HG02623 (cell line): ENCODE results near the gene BCAT1.
"Not testable (repeated sequence)": the region's sequence is repeated elsewhere in the genome, so short reads cannot be mapped to it uniquely, and the experiment has no call there.

Source experiments
- ATAC-seq: cut with Tn5 transposase; IDR thresholded peaks from one replicate; pipeline ENCODE4 v1.9.1; 2021; ENCODE audit warnings: moderate library complexity; ENCODE audit not compliant: unreplicated experiment

The BCAT1 gene

GRCh38 chr12:24928533-24929306 lies 20.2 kb downstream of the BCAT1 start:
- not testable (repeated sequence) for ATAC-seq

- no peak for ATAC-seq
These were observed 20.8 kb downstream of the BCAT1 start for GRCh38 chr12:24928131-24928530.

- not testable (repeated sequence) for ATAC-seq
These were observed 22.8 kb downstream of the BCAT1 start for GRCh38 chr12:24926080-24926479.

DNA sequence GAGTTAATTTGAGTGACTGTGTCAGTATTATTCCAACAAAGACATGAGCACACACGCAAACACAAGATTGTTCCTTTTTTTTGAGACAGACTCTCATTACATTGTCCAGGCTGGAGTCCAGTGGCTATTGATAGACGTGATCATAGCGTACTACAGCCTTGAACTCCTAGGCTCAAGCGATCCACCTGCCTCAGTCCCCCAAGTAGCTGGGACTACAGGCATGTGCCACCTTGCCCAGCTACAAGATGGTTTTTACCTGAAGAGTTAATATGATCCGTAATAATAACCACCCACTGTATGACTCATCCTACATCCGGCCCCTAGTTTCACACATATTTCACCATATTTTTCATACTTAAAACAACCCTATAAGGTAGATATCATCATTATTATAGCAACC lies 26.8 kb downstream of the BCAT1 start:
- ATAC-seq: no peak

DNA sequence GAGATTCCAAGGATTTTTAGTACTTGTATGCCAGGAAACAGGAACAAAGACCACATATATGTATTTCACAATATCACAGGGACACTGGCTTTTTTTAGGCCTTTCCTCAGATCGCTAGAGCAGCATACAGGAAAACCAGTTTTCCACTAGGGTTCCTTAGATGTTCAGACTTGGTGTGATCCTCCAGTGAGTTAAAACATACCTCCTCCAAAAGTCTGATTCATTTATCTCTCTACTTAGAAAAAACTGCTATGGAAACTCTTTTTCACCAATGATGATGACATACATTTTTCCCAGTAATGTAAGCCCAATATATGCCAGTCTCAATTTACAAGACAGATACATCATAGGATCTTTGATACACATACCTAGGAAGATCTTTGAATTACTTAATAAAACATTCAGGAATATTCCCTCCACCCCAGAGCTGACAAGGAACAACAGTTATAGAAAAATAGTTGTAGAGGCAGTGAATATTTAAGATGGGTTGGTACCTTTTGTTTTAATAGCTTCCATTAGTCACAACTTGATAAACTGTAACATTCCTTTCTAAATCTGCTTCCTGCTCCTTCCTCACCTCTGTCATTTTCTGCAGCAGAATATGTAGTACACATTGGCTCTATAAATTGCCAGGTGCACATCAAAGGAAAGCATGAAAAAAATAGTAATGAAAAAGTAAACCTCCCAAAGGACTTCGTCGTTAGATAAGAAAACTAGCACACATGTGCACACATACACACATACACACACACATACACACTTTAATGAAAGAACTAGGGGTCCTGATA lies 27.5 kb downstream of the BCAT1 start:
- ATAC-seq: no peak

GRCh38 chr12:24920141-24920540 lies 28.8 kb downstream of the BCAT1 start:
- ATAC-seq: no peak

DNA sequence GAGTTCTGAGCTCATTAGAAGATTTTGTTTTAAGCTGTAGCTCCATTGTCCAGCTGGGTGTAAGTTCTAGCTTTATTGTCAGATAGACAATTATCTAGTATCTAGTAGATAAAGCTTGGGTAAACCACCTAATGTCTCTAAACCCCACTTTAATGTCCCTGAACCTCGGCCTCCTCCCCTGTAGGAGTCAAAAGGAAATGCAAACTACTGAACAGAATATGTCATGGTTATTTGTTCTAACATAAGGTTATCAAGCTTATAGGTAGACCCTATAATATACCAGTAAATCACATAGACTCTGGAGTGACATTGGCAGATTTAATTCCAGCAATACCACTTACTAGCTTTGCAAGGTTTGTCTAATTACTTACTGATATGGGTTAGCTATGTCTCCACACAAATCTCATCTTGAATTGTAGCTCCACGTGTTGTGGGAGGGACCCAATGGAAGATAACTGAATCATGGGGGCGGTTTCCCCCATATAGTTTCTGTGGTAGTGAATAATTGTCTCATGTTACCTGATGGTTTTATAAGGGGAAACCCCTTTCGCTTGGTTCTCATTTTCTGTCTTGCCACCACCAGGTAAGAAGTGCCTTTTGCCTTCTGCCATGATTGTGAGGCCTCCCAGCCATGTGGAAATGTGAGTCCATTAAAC lies 29.4 kb downstream of the BCAT1 start:
- no peak for ATAC-seq

DNA sequence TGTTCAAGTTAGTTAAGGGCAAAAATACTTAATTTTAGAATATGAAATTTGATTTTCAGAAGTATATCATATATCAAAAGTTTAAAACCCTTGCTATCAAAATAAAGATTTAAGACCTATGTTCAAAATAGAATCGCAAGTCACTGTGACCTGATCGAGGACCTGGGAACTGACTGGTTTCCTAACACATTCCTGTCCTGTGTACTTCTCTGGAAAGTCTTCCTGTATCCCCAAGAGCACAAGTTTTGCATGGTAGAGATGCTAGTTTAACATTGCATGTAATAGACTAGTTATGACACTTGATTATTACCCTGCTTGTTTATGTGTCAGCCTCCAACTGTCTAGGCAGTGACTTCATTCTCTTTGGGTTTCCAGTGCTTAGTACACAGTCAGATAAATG lies 30.3 kb downstream of the BCAT1 start:
- ATAC-seq: no peak

DNA sequence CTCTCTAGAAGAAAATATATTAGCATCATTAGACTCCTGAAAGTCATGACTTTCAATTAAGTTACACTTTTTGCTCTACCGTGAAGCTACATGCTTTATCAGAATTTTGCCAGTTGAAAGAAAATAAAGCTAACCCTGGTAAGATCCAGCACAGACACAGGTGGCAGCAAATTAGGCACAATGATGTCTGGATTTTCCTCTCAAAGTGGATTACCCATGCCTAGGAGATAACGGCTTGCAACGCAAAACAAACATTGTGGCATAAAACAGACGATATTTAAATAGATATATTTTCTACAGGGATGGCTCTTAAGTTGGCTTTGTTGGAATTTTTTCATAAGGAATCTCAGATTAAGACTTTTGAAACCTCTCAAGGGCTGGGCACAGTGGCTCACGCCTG lies 33.4 kb downstream of the BCAT1 start:
- no peak for ATAC-seq

DNA sequence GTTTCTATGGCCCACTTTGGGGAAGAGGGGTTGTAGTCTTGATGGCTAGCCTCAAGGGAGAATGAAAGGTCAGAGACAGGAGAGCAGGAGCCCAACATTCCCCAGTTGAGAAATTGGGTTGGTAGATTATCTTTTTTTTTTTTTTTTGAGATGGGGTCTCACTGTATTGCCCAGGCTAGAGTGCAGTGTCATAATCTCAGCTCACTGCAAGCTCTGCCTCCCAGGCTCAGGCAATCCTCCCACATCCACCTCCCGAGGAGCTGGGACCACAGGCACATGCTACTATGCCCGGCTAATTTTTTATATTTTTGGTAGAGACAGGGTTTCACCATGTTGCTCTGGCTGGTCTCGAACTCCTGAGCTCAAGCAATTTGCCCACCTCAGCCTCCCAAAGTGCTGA lies 34.9 kb downstream of the BCAT1 start:
- ATAC-seq: no peak

- ATAC-seq: no peak
These were observed 35.8 kb downstream of the BCAT1 start for GRCh38 chr12:24913130-24913529.

DNA sequence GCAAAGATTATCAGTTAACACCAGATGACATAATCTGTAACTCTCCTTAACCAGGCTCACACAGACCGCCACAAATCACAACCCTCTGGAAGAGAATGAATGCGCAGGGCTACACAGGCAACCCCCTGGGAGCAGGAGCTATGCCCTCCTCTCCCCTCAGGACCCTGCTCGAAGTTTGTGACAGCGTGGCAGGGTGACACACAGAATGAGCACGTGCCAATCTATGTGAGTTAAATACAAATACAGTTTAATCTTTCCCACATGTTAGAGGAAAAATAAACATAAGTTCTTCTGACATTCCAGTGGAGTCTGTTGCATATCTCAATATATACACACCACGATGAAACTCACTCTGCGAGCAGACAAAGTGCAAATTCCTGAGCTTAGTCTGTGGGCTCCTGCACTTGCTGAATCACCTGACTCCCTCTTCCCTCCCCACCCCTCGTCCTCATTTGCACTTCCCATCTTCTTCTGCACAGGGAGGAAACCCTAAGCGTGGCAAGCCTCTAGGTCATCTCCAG lies 37.6 kb downstream of the BCAT1 start:
- no peak for ATAC-seq

GRCh38 chr12:24910192-24910591 lies 38.7 kb downstream of the BCAT1 start:
- ATAC-seq: not testable (repeated sequence)

GRCh38 chr12:24909667-24910066 lies 39.2 kb downstream of the BCAT1 start:
- ATAC-seq: no peak

GRCh38 chr12:24907464-24907863 lies 41.4 kb downstream of the BCAT1 start:
- no peak for ATAC-seq

DNA sequence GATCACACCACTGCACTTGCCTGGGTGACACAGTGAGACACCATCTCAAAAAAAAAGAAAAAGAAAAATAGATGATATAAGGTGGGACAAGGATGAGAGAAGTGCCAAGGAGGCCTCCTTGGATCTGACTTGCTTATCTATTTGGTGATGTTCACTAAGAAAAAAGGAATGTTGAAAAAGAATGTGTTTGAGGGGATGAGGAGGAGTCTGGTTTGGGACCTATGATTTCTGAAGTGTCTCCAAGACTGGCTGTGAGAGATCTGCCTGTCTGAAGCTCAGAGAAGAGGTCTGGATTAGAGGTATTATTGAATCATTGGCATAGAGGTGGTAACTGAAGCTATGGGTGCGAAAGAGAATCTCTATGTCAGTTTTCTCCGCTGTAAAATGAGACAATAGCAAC lies 42.8 kb downstream of the BCAT1 start:
- no peak for ATAC-seq

DNA sequence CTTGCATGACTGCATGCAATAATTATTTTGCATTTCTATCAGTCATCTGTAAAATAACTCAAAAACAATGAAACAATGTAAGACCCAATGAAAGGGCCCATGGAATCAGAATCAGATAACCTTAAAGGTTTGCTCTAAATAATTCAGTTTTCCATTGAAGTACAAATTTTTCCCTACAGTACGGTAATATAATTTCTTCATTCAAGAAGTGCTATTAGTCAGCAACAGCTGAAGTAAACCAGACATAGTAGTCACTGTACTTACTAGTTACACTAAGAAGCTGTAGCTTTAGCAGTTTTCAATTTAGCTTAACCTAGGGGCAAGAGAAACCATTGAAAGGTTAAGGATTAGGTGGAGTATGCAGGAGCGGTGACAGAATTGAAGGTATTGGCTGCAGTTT lies 43.5 kb downstream of the BCAT1 start:
- no peak for ATAC-seq

GRCh38 chr12:24904871-24905270 lies 44.0 kb downstream of the BCAT1 start:
- no peak for ATAC-seq

DNA sequence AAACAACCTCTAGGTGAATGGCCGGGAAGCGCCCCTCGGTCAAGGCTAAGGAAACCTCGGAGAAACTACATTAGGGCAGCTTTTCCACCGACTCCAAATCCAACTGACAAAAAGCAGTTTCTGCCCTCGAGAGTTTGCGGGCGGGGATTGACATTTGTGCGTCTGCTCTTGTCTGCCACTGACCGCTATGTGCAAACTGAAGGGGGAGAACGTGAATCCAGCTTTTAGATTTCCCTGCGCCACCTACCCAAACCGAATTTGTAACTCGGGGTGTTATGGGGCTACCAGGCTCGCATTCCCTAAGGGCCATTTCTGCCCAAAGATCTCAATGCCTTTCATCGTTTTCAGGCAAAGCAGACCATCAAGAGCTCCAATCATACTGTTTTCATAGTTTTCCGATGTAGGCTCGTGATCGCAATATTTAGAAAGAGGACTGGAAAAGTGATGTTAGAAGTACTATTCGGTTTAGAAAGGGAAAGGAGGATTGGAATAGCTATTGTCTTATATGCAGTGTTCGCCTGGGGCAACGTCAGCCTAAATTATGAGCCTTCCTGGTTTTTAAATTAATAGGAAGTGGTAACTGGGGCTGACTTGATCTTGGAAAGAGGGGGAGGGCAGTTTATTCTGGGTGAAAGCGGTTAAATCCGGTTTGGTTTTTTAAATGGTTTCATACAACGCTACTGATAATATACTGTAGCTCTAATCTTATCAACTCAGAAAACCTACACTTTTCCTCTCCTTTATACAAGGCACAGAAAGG lies 45.4 kb downstream of the BCAT1 start:
- ATAC-seq: no peak

GRCh38 chr12:24902511-24903328 lies 46.2 kb downstream of the BCAT1 start:
- ATAC-seq: peak; percentile 55
